SU-DHL-6 (cell line): ENCODE measurements around the gene ABCA4.

Source experiments
- H2AFZ ChIP-seq: fragments of 200-600 bp; sonication (generic); 2 replicates; pipeline ENCODE4 v1.6.1; 2014; ENCODE audit warnings: low read depth, mild to moderate bottlenecking, moderate library complexity, mixed read lengths, antibody characterized with exemption, low read length; ENCODE audit not compliant: severe bottlenecking
- H3F3A ChIP-seq: fragments of 200-600 bp; shearing (Covaris generic); 2 replicates; pipeline ENCODE4 v1.6.0; 2016; ENCODE audit warnings: antibody characterized with exemption, mild to moderate bottlenecking; ENCODE audit not compliant: insufficient read depth
- H3K27ac ChIP-seq: fragments of 200-600 bp; sonication (generic); 2 replicates; pipeline ENCODE4 v1.5.1; 2016; ENCODE audit warnings: low read depth, mild to moderate bottlenecking, low read length, moderate library complexity, mixed read lengths
- H3K27me3 ChIP-seq: fragments of 200-600 bp; sonication (generic), shearing (Covaris generic); 2 replicates; pipeline ENCODE4 v1.6.0; 2014; ENCODE audit warnings: mild to moderate bottlenecking, low read length
- H3K36me3 ChIP-seq: fragments of 200-600 bp; sonication (generic); 2 replicates; pipeline ENCODE4 v1.6.1; 2014; ENCODE audit warnings: mild to moderate bottlenecking, low read length, mixed read lengths
- H3K4me2 ChIP-seq: fragments of 300-600, 200-600 bp; shearing (Covaris generic), sonication (generic); 2 replicates; pipeline ENCODE4 v1.6.0; 2014; ENCODE audit warnings: low read length, low read depth, mild to moderate bottlenecking; ENCODE audit not compliant: poor library complexity, severe bottlenecking
- H3K4me3 ChIP-seq: fragments of 200-600 bp; sonication (generic); 2 replicates; pipeline ENCODE4 v1.5.1; 2014; ENCODE audit warnings: antibody characterized with exemption, low read length, mild to moderate bottlenecking, mixed read lengths; ENCODE audit not compliant: insufficient read depth, poor library complexity, severe bottlenecking
- H3K79me2 ChIP-seq: fragments of 200-600 bp; sonication (generic); 2 replicates; pipeline ENCODE4 v1.6.1; 2014; ENCODE audit warnings: mild to moderate bottlenecking, low read length, moderate library complexity; ENCODE audit not compliant: insufficient read depth
- H3K9ac ChIP-seq: fragments of 200-600 bp; sonication (generic); 2 replicates; pipeline ENCODE4 v1.7.0; 2014; ENCODE audit warnings: mild to moderate bottlenecking, low read length
- H3K9me2 ChIP-seq: fragments of 200-600 bp; sonication (generic); replicated peaks from 2 replicates; pipeline ENCODE4 v1.6.1; 2014; ENCODE audit warnings: low read length; ENCODE audit not compliant: insufficient read depth
- H3K9me3 ChIP-seq: fragments of 200-600 bp; sonication (generic); 2 replicates; pipeline ENCODE4 v1.6.1; 2014; ENCODE audit warnings: low read length, mixed read lengths; ENCODE audit not compliant: insufficient read depth
- H4K20me1 ChIP-seq: fragments of 200-600 bp; sonication (generic); 2 replicates; pipeline ENCODE4 v1.6.1; 2014; ENCODE audit warnings: low read depth, mild to moderate bottlenecking, antibody characterized with exemption, low read length, moderate library complexity, mixed read lengths
- CTCF ChIP-seq: fragments of 200-600 bp; sonication (generic); IDR thresholded peaks from one replicate; pipeline ENCODE4 v1.5.1; 2017; ENCODE audit warnings: antibody characterized with exemption, mild to moderate bottlenecking, low read length, moderate library complexity; ENCODE audit not compliant: insufficient read depth, poor library complexity, severe bottlenecking
- EZH2phosphoT487 ChIP-seq: fragments of 200-600 bp; sonication (generic), shearing (Covaris generic); conservative IDR thresholded peaks from 2 replicates; pipeline ENCODE4 v1.6.1; 2018; ENCODE audit warnings: mild to moderate bottlenecking, antibody characterized with exemption, low read length, moderate library complexity, mixed read lengths

ABCA4 gene

GRCh38 chr1:94107141-94107540 is 13.8 kb downstream of the ABCA4 start:
- no peak overlapping the region for H3K4me2 ChIP-seq
- no peak overlapping the region for H3K27ac ChIP-seq
- no peaks in the 10 kb centered on the region for H3K36me3 ChIP-seq
- no peaks in the 10 kb centered on the region for H3F3A ChIP-seq
- no peak overlapping the region for H3K4me3 ChIP-seq
- no peak overlapping the region for H3K9ac ChIP-seq
- no peaks in the 10 kb centered on the region for H3K27me3 ChIP-seq
- TF ChIP-seq EZH2phosphoT487 (no peak), CTCF (no peak)
- H4K20me1 ChIP-seq, result no peaks in the 10 kb centered on the region
- no peak overlapping the region for H2AFZ ChIP-seq
- H3K79me2 ChIP-seq, result no peaks in the 10 kb centered on the region
- H3K9me3 ChIP-seq, result no peaks in the 10 kb centered on the region
- H3K9me2 ChIP-seq, result no peaks in the 10 kb centered on the region

- H3K9me2 ChIP-seq, result no peaks in the 10 kb centered on the region
- no peak for TF ChIP-seq CTCF
- no peak for TF ChIP-seq EZH2phosphoT487
- H3K4me2 ChIP-seq, result no peak overlapping the region
- H3K9me3 ChIP-seq, result no peaks in the 10 kb centered on the region
- no peaks in the 10 kb centered on the region for H3K36me3 ChIP-seq
- H3K9ac ChIP-seq, result no peak overlapping the region
- H3K79me2 ChIP-seq, result no peaks in the 10 kb centered on the region
- no peaks in the 10 kb centered on the region for H3F3A ChIP-seq
- no peak overlapping the region for H3K4me3 ChIP-seq
- no peak overlapping the region for H3K27ac ChIP-seq
- H2AFZ ChIP-seq, result no peak overlapping the region
- no peaks in the 10 kb centered on the region for H4K20me1 ChIP-seq
- H3K27me3 ChIP-seq, result no peaks in the 10 kb centered on the region
Measured at GRCh38 chr1:94106716-94107115, 14.2 kb downstream of the ABCA4 start.

- H3K4me2 ChIP-seq, result no peak overlapping the region
- TF ChIP-seq EZH2phosphoT487 (no peak), CTCF (no peak)
Measured at GRCh38 chr1:94105957-94106529, 14.9 kb downstream of the ABCA4 start.

More at GRCh38 chr1:94105957-94106529, 14.9 kb downstream of the ABCA4 start:
- no peak overlapping the region for H3K27ac ChIP-seq
- H2AFZ ChIP-seq, result no peak overlapping the region
- no peak overlapping the region for H3K4me3 ChIP-seq
- H3K27me3 ChIP-seq, result no peaks in the 10 kb centered on the region
- H3K36me3 ChIP-seq, result no peaks in the 10 kb centered on the region
- no peak overlapping the region for H3K9ac ChIP-seq
- no peaks in the 10 kb centered on the region for H3F3A ChIP-seq
- no peaks in the 10 kb centered on the region for H4K20me1 ChIP-seq
- no peaks in the 10 kb centered on the region for H3K9me3 ChIP-seq
- H3K9me2 ChIP-seq, result no peaks in the 10 kb centered on the region
- H3K79me2 ChIP-seq, result no peaks in the 10 kb centered on the region
